GM12875 (cell line): Measurements from ENCODE around the gene GPS1.

Experiments used
- H3K4me3 ChIP-seq: one replicate; pipeline ENCODE4 v1.5.1; 2011; ENCODE audit warnings: low read depth, low read length, control low read depth
- CTCF ChIP-seq: IDR thresholded peaks from 2 replicates; pipeline ENCODE4 v1.5.1; 2011; ENCODE audit warnings: low read depth, mild to moderate bottlenecking, control low read depth, inconsistent platforms, low read length, moderate library complexity, borderline replicate concordance; ENCODE audit not compliant: insufficient read depth

The GPS1 gene

GRCh38 chr17:82023447-82024241, 28.1 kb upstream of the GPS1 start:
- TF ChIP-seq CTCF = no peak
- peak overlapping the region; percentile 80 for H3K4me3 ChIP-seq

GRCh38 chr17:82024859-82025258, 26.8 kb upstream of the GPS1 start:
- TF ChIP-seq CTCF = no peak
- H3K4me3 ChIP-seq = no peak overlapping the region

DNA sequence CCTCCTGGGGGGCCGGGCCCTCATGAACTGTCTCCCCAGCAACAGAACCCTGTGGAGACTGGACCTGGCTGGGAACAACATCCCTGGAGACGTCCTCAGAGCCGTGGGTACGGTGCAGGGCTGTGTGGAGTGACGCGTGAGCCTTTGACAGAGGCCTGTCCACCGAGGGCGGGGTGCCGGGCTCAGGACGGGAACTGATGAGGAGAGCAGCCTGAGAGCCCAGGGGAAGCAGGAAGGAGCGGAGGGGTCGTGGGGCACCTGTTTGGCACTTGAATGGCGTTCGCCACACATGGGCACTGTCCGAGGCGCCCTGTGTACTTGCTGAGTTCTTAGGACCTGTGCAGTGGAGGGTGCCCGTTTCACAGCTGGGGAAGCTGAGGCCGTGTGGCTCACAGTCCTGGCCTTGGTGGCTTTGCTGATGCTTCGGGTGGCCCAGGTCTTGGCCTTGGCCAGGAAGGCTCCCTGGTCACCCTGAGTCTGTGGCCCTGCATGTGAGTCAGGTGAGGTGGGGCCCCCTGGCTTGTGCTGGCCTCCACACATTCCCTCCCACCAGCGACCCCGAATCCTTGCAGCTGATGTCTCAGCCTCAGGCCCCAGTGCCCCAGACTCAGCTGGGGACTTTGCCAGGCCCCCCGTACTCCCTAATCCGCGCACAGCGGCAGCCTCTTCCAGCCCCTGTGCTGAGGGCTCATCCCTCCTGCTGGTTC, 26.1 kb upstream of the GPS1 start:
- no peak for TF ChIP-seq CTCF
- no peak overlapping the region for H3K4me3 ChIP-seq

- no peak for TF ChIP-seq CTCF
- no peak overlapping the region for H3K4me3 ChIP-seq
Observed at GRCh38 chr17:82028246-82028645, 23.5 kb upstream of the GPS1 start.

DNA sequence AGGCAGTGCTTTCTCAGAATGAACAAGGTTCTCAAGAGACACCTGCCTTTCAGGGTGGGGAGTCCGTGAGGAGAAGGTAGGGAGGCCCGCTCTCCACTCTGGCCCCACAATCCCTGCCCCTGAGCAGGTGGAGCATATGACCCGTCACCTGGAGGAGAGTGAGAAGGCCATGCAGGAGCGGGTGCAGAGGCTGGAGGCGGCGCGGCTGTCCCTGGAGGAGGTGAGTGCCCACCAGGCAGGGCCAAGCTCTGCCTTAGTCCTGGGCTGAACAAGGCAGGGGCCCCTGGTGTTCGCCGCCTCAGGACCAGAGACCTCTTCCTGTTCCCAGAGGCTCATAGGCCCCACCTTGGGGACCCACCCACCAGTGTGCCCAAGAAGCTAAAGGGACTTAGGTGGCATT, 22.7 kb upstream of the GPS1 start:
- no peak for TF ChIP-seq CTCF
- no peak overlapping the region for H3K4me3 ChIP-seq

GRCh38 chr17:82029391-82029790, 22.3 kb upstream of the GPS1 start:
- TF ChIP-seq CTCF = no peak
- no peak overlapping the region for H3K4me3 ChIP-seq
